HG03064 (cell line): Measurements from ENCODE around the gene ARHGAP20.
"Not testable (repeated sequence)": the region's sequence is repeated elsewhere in the genome, so short reads cannot be mapped to it uniquely, and the experiment has no call there.

ENCODE experiments used
- ATAC-seq: cut with Tn5 transposase; IDR thresholded peaks from one replicate; pipeline ENCODE4 v1.9.1; 2021; ENCODE audit warnings: low read depth; ENCODE audit not compliant: unreplicated experiment

Gene ARHGAP20

GRCh38 chr11:110621826-110622225 lies 90.4 kb downstream of the ARHGAP20 start:
- no peak for ATAC-seq

- not testable (repeated sequence) for ATAC-seq
Measured at GRCh38 chr11:110619366-110619765, 92.9 kb downstream of the ARHGAP20 start.

GRCh38 chr11:110614031-110614430 lies 98.2 kb downstream of the ARHGAP20 start:
- ATAC-seq: no peak

- ATAC-seq: no peak
Measured at GRCh38 chr11:110613197-110613918, 98.9 kb downstream of the ARHGAP20 start.

- no peak for ATAC-seq
Measured at GRCh38 chr11:110606415-110606814, 105.8 kb downstream of the ARHGAP20 start.

- ATAC-seq: no peak
Measured at GRCh38 chr11:110601936-110602335, 110.3 kb downstream of the ARHGAP20 start.

GRCh38 chr11:110600322-110600721 lies 111.9 kb downstream of the ARHGAP20 start:
- ATAC-seq: no peak

- no peak for ATAC-seq
Measured at GRCh38 chr11:110599207-110599606, 113.0 kb downstream of the ARHGAP20 start.

GRCh38 chr11:110598725-110599124 lies 113.5 kb downstream of the ARHGAP20 start:
- ATAC-seq: no peak

GRCh38 chr11:110587972-110588371 lies 124.3 kb downstream of the ARHGAP20 start:
- no peak for ATAC-seq

- ATAC-seq: no peak
Measured at GRCh38 chr11:110587129-110587528, 125.1 kb downstream of the ARHGAP20 start.

- no peak for ATAC-seq
Measured at GRCh38 chr11:110584150-110584549, 128.1 kb downstream of the ARHGAP20 start.

GRCh38 chr11:110582728-110583432 lies 129.4 kb downstream of the ARHGAP20 start:
- no peak for ATAC-seq

GRCh38 chr11:110580571-110580970 lies 131.7 kb downstream of the ARHGAP20 start:
- ATAC-seq: no peak

- ATAC-seq: no peak
Measured at GRCh38 chr11:110573411-110573810, 138.8 kb downstream of the ARHGAP20 start.

- ATAC-seq: no peak
Measured at GRCh38 chr11:110571081-110571720, 141.0 kb downstream of the ARHGAP20 start.

- ATAC-seq: no peak
Measured at GRCh38 chr11:110566577-110566976, 145.7 kb downstream of the ARHGAP20 start.

GRCh38 chr11:110565357-110566336 lies 146.6 kb downstream of the ARHGAP20 start:
- no peak for ATAC-seq

- ATAC-seq: no peak
Measured at GRCh38 chr11:110564676-110565356, 147.4 kb downstream of the ARHGAP20 start.

- no peak for ATAC-seq
Measured at GRCh38 chr11:110544779-110545178, 167.5 kb downstream of the ARHGAP20 start.
